Dedifferentiated amniotic fluid mesenchymal stem cell (primary cell): ENCODE measurements around the gene BCAR3.
"Not testable (repeated sequence)": the region's sequence is repeated elsewhere in the genome, so short reads cannot be mapped to it uniquely, and the experiment has no call there.

Experiments
- DNase-seq: peaks from one replicate; pipeline ENCODE4 v3.0.0-alpha.2; 2016; ENCODE audit errors: extremely low spot score

BCAR3 gene

GRCh38 chr1:93597709-93598108 is 83.9 kb downstream of the BCAR3 start:
- no peak for DNase-seq

- DNase-seq: no peak
Measured at GRCh38 chr1:93596329-93597089, 85.1 kb downstream of the BCAR3 start.

- DNase-seq: no peak
Measured at GRCh38 chr1:93595743-93596142, 85.9 kb downstream of the BCAR3 start.

GRCh38 chr1:93595266-93595665 is 86.4 kb downstream of the BCAR3 start:
- no peak for DNase-seq

- DNase-seq: no peak
Measured at GRCh38 chr1:93594603-93594880, 87.1 kb downstream of the BCAR3 start.

- no peak for DNase-seq
Measured at GRCh38 chr1:93593854-93594602, 87.6 kb downstream of the BCAR3 start.

- no peak for DNase-seq
Measured at GRCh38 chr1:93592551-93592949, 89.1 kb downstream of the BCAR3 start.

GRCh38 chr1:93591676-93592550 is 89.7 kb downstream of the BCAR3 start:
- no peak for DNase-seq

- not testable (repeated sequence) for DNase-seq
Measured at GRCh38 chr1:93591291-93591675, 90.4 kb downstream of the BCAR3 start.

- no peak for DNase-seq
Measured at GRCh38 chr1:93588955-93589354, 92.7 kb downstream of the BCAR3 start.

GRCh38 chr1:93588206-93588605 is 93.4 kb downstream of the BCAR3 start:
- no peak for DNase-seq

- DNase-seq: no peak
Measured at GRCh38 chr1:93587354-93587753, 94.3 kb downstream of the BCAR3 start.

- DNase-seq: no peak
Measured at GRCh38 chr1:93585059-93585966, 96.3 kb downstream of the BCAR3 start.

- DNase-seq: no peak
Measured at GRCh38 chr1:93584261-93585003, 97.2 kb downstream of the BCAR3 start.

GRCh38 chr1:93581917-93582850 is 99.5 kb downstream of the BCAR3 start:
- DNase-seq: no peak

GRCh38 chr1:93579891-93580290 is 101.7 kb downstream of the BCAR3 start:
- DNase-seq: peak; percentile 65

GRCh38 chr1:93578911-93579825 is 102.5 kb downstream of the BCAR3 start:
- DNase-seq: no peak

- DNase-seq: no peak
Measured at GRCh38 chr1:93578433-93578830, 103.2 kb downstream of the BCAR3 start.
